ENCODE measurements around the gene MARS1.

DNA sequence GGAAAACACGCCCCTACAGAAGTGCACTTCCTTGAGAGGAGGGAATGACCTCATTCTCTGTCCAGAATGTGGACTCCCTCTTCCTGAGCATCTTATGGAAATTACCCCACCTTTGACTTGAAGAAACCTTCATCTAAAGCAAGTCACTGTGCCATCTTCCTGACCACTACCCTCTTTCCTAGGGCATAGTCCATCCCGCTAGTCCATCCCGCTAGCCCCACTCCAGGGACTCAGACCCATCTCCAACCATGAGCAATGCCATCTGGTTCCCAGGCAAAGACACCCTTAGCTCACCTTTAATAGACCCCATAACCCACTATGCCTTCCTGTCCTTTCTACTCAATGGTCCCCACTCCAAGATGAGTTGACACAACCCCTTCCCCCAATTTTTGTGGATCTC is 37.8 kb upstream of the MARS1 start:
- TF ChIP-seq, protein P1, sequence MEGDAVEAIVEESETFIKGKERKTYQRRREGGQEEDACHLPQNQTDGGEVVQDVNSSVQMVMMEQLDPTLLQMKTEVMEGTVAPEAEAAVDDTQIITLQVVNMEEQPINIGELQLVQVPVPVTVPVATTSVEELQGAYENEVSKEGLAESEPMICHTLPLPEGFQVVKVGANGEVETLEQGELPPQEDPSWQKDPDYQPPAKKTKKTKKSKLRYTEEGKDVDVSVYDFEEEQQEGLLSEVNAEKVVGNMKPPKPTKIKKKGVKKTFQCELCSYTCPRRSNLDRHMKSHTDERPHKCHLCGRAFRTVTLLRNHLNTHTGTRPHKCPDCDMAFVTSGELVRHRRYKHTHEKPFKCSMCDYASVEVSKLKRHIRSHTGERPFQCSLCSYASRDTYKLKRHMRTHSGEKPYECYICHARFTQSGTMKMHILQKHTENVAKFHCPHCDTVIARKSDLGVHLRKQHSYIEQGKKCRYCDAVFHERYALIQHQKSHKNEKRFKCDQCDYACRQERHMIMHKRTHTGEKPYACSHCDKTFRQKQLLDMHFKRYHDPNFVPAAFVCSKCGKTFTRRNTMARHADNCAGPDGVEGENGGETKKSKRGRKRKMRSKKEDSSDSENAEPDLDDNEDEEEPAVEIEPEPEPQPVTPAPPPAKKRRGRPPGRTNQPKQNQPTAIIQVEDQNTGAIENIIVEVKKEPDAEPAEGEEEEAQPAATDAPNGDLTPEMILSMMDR (IDR thresholded peaks at IDR 0.05; ENCODE audit: insufficient read depth, low read length): no peak
- TF ChIP-seq POLR2AphosphoS5 (IDR thresholded peaks at IDR 0.05; ENCODE audit: low read depth): no peak
- TF ChIP-seq SPI1 (IDR thresholded peaks at IDR 0.05; ENCODE audit: borderline replicate concordance, low read depth): no peak
- TF ChIP-seq, protein P2, sequence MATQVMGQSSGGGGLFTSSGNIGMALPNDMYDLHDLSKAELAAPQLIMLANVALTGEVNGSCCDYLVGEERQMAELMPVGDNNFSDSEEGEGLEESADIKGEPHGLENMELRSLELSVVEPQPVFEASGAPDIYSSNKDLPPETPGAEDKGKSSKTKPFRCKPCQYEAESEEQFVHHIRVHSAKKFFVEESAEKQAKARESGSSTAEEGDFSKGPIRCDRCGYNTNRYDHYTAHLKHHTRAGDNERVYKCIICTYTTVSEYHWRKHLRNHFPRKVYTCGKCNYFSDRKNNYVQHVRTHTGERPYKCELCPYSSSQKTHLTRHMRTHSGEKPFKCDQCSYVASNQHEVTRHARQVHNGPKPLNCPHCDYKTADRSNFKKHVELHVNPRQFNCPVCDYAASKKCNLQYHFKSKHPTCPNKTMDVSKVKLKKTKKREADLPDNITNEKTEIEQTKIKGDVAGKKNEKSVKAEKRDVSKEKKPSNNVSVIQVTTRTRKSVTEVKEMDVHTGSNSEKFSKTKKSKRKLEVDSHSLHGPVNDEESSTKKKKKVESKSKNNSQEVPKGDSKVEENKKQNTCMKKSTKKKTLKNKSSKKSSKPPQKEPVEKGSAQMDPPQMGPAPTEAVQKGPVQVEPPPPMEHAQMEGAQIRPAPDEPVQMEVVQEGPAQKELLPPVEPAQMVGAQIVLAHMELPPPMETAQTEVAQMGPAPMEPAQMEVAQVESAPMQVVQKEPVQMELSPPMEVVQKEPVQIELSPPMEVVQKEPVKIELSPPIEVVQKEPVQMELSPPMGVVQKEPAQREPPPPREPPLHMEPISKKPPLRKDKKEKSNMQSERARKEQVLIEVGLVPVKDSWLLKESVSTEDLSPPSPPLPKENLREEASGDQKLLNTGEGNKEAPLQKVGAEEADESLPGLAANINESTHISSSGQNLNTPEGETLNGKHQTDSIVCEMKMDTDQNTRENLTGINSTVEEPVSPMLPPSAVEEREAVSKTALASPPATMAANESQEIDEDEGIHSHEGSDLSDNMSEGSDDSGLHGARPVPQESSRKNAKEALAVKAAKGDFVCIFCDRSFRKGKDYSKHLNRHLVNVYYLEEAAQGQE (IDR thresholded peaks at IDR 0.05; ENCODE audit: insufficient replicate concordance, low read depth): no peak
- TF ChIP-seq GABPA (IDR thresholded peaks at IDR 0.05; ENCODE audit: low read depth): no peak

Data from HL-60 (cell line).